ENCODE results near the gene SCYGR1. TPM values are rescaled to one million over a fixed set of nuclear protein-coding genes. Genes with fewer than 3 reads are reported as not detected.

SCYGR1 gene
- polyA plus RNA-seq, 1 donor from 2014 or later = not detected

DNA sequence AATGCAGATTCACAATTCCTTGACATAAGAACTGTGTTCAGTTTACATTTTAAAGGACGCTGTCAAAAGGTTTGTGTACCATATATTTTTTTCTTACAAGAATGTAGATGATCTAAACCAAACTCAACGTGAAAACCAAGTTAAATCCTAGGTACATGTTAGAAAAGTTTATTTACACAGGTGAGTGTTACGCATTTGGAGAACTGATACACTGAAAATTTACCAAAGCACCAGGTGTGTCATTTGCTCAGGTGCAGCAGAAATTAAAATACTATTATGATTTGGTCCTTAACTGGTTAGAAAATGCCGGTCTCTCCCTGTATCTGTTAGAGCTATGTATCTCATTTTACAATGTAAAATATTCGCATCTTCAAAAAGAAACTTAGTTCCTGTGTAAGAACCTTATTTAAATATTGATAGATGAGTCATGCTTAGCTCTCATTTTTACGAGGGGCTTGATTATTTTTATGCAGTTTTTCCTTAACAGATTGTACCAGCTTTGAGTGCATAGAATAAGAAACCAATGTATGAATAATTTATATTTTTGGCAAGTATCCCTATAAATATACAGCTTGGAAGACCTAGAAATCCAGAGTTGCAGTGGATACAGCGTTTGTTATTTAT lies 37.6 kb downstream of the SCYGR1 start:
- no peak overlapping the region for H2AFZ ChIP-seq (ENCODE audit: low read depth, low read length)
- H3K27ac ChIP-seq (ENCODE audit: low read length) = no peak overlapping the region
- no peaks in the 10 kb centered on the region for H3K36me3 ChIP-seq (ENCODE audit: insufficient read depth, low read length)
- H3F3A ChIP-seq (ENCODE audit: insufficient read depth, low read length, poor library complexity, severe bottlenecking) = no peaks in the 10 kb centered on the region
- H3K9ac ChIP-seq (ENCODE audit: low read length) = no peak overlapping the region
- no peaks in the 10 kb centered on the region for H3K79me2 ChIP-seq (replicated peaks; ENCODE audit: insufficient read depth, low read length)
- H3K9me3 ChIP-seq (ENCODE audit: low read length) = no peaks in the 10 kb centered on the region
- TF ChIP-seq TAF1 (IDR thresholded peaks at IDR 0.05; ENCODE audit: low read depth) = no peak
- TF ChIP-seq POLR2AphosphoS5 (IDR thresholded peaks at IDR 0.05) = no peak
- TF ChIP-seq MXI1 (conservative IDR thresholded peaks at IDR 0.05; ENCODE audit: poor library complexity, severe bottlenecking) = no peak
- TF ChIP-seq, protein P1, sequence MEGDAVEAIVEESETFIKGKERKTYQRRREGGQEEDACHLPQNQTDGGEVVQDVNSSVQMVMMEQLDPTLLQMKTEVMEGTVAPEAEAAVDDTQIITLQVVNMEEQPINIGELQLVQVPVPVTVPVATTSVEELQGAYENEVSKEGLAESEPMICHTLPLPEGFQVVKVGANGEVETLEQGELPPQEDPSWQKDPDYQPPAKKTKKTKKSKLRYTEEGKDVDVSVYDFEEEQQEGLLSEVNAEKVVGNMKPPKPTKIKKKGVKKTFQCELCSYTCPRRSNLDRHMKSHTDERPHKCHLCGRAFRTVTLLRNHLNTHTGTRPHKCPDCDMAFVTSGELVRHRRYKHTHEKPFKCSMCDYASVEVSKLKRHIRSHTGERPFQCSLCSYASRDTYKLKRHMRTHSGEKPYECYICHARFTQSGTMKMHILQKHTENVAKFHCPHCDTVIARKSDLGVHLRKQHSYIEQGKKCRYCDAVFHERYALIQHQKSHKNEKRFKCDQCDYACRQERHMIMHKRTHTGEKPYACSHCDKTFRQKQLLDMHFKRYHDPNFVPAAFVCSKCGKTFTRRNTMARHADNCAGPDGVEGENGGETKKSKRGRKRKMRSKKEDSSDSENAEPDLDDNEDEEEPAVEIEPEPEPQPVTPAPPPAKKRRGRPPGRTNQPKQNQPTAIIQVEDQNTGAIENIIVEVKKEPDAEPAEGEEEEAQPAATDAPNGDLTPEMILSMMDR (IDR thresholded peaks at IDR 0.05; ENCODE audit: poor library complexity, severe bottlenecking) = no peak
- TF ChIP-seq, protein P2, sequence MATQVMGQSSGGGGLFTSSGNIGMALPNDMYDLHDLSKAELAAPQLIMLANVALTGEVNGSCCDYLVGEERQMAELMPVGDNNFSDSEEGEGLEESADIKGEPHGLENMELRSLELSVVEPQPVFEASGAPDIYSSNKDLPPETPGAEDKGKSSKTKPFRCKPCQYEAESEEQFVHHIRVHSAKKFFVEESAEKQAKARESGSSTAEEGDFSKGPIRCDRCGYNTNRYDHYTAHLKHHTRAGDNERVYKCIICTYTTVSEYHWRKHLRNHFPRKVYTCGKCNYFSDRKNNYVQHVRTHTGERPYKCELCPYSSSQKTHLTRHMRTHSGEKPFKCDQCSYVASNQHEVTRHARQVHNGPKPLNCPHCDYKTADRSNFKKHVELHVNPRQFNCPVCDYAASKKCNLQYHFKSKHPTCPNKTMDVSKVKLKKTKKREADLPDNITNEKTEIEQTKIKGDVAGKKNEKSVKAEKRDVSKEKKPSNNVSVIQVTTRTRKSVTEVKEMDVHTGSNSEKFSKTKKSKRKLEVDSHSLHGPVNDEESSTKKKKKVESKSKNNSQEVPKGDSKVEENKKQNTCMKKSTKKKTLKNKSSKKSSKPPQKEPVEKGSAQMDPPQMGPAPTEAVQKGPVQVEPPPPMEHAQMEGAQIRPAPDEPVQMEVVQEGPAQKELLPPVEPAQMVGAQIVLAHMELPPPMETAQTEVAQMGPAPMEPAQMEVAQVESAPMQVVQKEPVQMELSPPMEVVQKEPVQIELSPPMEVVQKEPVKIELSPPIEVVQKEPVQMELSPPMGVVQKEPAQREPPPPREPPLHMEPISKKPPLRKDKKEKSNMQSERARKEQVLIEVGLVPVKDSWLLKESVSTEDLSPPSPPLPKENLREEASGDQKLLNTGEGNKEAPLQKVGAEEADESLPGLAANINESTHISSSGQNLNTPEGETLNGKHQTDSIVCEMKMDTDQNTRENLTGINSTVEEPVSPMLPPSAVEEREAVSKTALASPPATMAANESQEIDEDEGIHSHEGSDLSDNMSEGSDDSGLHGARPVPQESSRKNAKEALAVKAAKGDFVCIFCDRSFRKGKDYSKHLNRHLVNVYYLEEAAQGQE (IDR thresholded peaks at IDR 0.05; ENCODE audit: borderline replicate concordance) = no peak
- no peak for TF ChIP-seq EP300 (conservative IDR thresholded peaks at IDR 0.05; ENCODE audit: poor library complexity, severe bottlenecking)
- no peak for TF ChIP-seq EZH2 (IDR thresholded peaks at IDR 0.05; ENCODE audit: borderline replicate concordance, insufficient read depth, low read length, poor library complexity, severe bottlenecking)
- no peak for TF ChIP-seq SMC3 (conservative IDR thresholded peaks at IDR 0.05; ENCODE audit: poor library complexity)
- TF ChIP-seq RAD21 (conservative IDR thresholded peaks at IDR 0.05) = no peak
- no peaks in the 10 kb centered on the region for H3K9me2 ChIP-seq (ENCODE audit: insufficient read depth, low read length)
- H3K27me3 ChIP-seq (ENCODE audit: insufficient read depth, low read depth, low read length) = no peaks in the 10 kb centered on the region
- H3K4me2 ChIP-seq (ENCODE audit: low read length) = no peak overlapping the region
- no peaks in the 10 kb centered on the region for H4K20me1 ChIP-seq (ENCODE audit: insufficient read depth)
- no peak overlapping the region for H3K4me3 ChIP-seq (ENCODE audit: low read length)

GRCh38 chr2:227348324-227348723 lies 39.4 kb downstream of the SCYGR1 start:
- Histone ChIP-seq H2AFZ (ENCODE audit: low read depth, low read length) (no peak overlapping the region), H3K9me3 (ENCODE audit: low read length) (no peaks in the 10 kb centered on the region)

More at GRCh38 chr2:227348324-227348723, 39.4 kb downstream of the SCYGR1 start:
- Histone ChIP-seq H3K4me3 (ENCODE audit: low read length) (no peak overlapping the region), H3K79me2 (replicated peaks; ENCODE audit: insufficient read depth, low read length) (no peaks in the 10 kb centered on the region), H3K4me2 (ENCODE audit: low read length) (no peak overlapping the region), H3K9ac (ENCODE audit: low read length) (no peak overlapping the region), H3F3A (ENCODE audit: insufficient read depth, low read length, poor library complexity, severe bottlenecking) (no peaks in the 10 kb centered on the region), H3K36me3 (ENCODE audit: insufficient read depth, low read length) (no peaks in the 10 kb centered on the region), H3K9me2 (ENCODE audit: insufficient read depth, low read length) (no peaks in the 10 kb centered on the region), H3K27me3 (ENCODE audit: insufficient read depth, low read depth, low read length) (no peaks in the 10 kb centered on the region), H3K27ac (ENCODE audit: low read length) (no peak overlapping the region), H4K20me1 (ENCODE audit: insufficient read depth) (no peaks in the 10 kb centered on the region)
- no peak for TF ChIP-seq SMC3 (conservative IDR thresholded peaks at IDR 0.05; ENCODE audit: poor library complexity)
- TF ChIP-seq POLR2AphosphoS5 (IDR thresholded peaks at IDR 0.05) = no peak
- TF ChIP-seq, protein P1 (IDR thresholded peaks at IDR 0.05; ENCODE audit: poor library complexity, severe bottlenecking) = no peak
- TF ChIP-seq RAD21 (conservative IDR thresholded peaks at IDR 0.05) = no peak
- TF ChIP-seq MXI1 (conservative IDR thresholded peaks at IDR 0.05; ENCODE audit: poor library complexity, severe bottlenecking) = no peak
- TF ChIP-seq EZH2 (IDR thresholded peaks at IDR 0.05; ENCODE audit: borderline replicate concordance, insufficient read depth, low read length, poor library complexity, severe bottlenecking) = no peak
